ENCODE results near the gene DMAC2L.

Gene DMAC2L

GRCh38 chr14:50311972-50312733 is at the start of gene DMAC2L, which contains the start of gene L2HGDH:
DMAC2L (plus strand) TSS chr14:50312324; CDS start chr14:50321488, 9,164 bp downstream.
L2HGDH (minus strand) TSS chr14:50312229; CDS start chr14:50312150, 79 bp downstream.
- DNase-seq (ENCODE audit: low spot score in 2 of 2), result peak; percentile 86 to 96
- H3K4me1 Mint-ChIP-seq, result peaks cover 33% of the 10 kb centered on the region
- peak within 1 kb of the TSS; percentile 95 for H3K27ac Mint-ChIP-seq
- ATAC-seq, result peak; percentile 95
- peaks cover 35% of the 10 kb centered on the region for H3K36me3 Mint-ChIP-seq
- no peaks in the 10 kb centered on the region for H3K9me3 Mint-ChIP-seq
- peak within 1 kb of the TSS; percentile 88 for H3K4me3 Mint-ChIP-seq

GRCh38 chr14:50262865-50263264 is 49.3 kb upstream of the DMAC2L start:
- Mint-ChIP-seq H3K4me1 (no peaks in the 10 kb centered on the region), H3K27ac (no peak overlapping the region), H3K9me3 (no peaks in the 10 kb centered on the region), H3K4me3 (no peak overlapping the region), H3K36me3 (peaks cover 14% of the 10 kb centered on the region)
- no peak for ATAC-seq
- DNase-seq (ENCODE audit: low spot score in 2 of 2), result no peak

GRCh38 chr14:50263321-50263720 is 48.8 kb upstream of the DMAC2L start:
- H3K9me3 Mint-ChIP-seq, result no peaks in the 10 kb centered on the region
- ATAC-seq (no peak), DNase-seq (ENCODE audit: low spot score in 2 of 2) (no peak)
- H3K36me3 Mint-ChIP-seq, result peaks cover 14% of the 10 kb centered on the region
- no peak overlapping the region for H3K4me3 Mint-ChIP-seq
- H3K4me1 Mint-ChIP-seq, result no peaks in the 10 kb centered on the region
- no peak overlapping the region for H3K27ac Mint-ChIP-seq

- Mint-ChIP-seq H3K36me3 (peaks cover 14% of the 10 kb centered on the region), H3K27ac (no peak overlapping the region), H3K4me3 (no peak overlapping the region), H3K4me1 (no peaks in the 10 kb centered on the region), H3K9me3 (no peaks in the 10 kb centered on the region)
- no peak for DNase-seq (ENCODE audit: low spot score in 2 of 2)
- no peak for ATAC-seq
Observed at GRCh38 chr14:50265029-50265428, 47.1 kb upstream of the DMAC2L start.

- H3K4me3 Mint-ChIP-seq, result no peak overlapping the region
- no peak overlapping the region for H3K27ac Mint-ChIP-seq
- no peaks in the 10 kb centered on the region for H3K9me3 Mint-ChIP-seq
- H3K36me3 Mint-ChIP-seq, result no peaks in the 10 kb centered on the region
- DNase-seq (ENCODE audit: low spot score in 2 of 2) (no peak), ATAC-seq (no peak)
- no peaks in the 10 kb centered on the region for H3K4me1 Mint-ChIP-seq
Observed at GRCh38 chr14:50270932-50271331, 41.2 kb upstream of the DMAC2L start.

- H3K4me3 Mint-ChIP-seq, result no peak overlapping the region
- no peaks in the 10 kb centered on the region for H3K4me1 Mint-ChIP-seq
- DNase-seq (ENCODE audit: low spot score in 2 of 2), result no peak
- no peak overlapping the region for H3K27ac Mint-ChIP-seq
- no peaks in the 10 kb centered on the region for H3K9me3 Mint-ChIP-seq
- H3K36me3 Mint-ChIP-seq, result no peaks in the 10 kb centered on the region
- ATAC-seq, result no peak
Observed at GRCh38 chr14:50272498-50272897, 39.6 kb upstream of the DMAC2L start.

GRCh38 chr14:50285861-50286260 is 26.3 kb upstream of the DMAC2L start:
- H3K27ac Mint-ChIP-seq, result no peak overlapping the region
- ATAC-seq (no peak), DNase-seq (ENCODE audit: low spot score in 2 of 2) (no peak)
- H3K4me1 Mint-ChIP-seq, result no peaks in the 10 kb centered on the region
- H3K9me3 Mint-ChIP-seq, result no peaks in the 10 kb centered on the region
- no peak overlapping the region for H3K4me3 Mint-ChIP-seq
- H3K36me3 Mint-ChIP-seq, result peaks cover 10% of the 10 kb centered on the region

- DNase-seq (ENCODE audit: low spot score in 2 of 2), result peak in 1 of 2 donors; percentile 0
- no peak for ATAC-seq
- Mint-ChIP-seq H3K36me3 (no peaks in the 10 kb centered on the region), H3K4me3 (no peak overlapping the region), H3K9me3 (no peaks in the 10 kb centered on the region), H3K4me1 (no peaks in the 10 kb centered on the region), H3K27ac (no peak overlapping the region)
Observed at GRCh38 chr14:50288146-50288545, 24.0 kb upstream of the DMAC2L start.

- no peak for DNase-seq (ENCODE audit: low spot score in 2 of 2)
- Mint-ChIP-seq H3K4me3 (no peak overlapping the region), H3K36me3 (no peaks in the 10 kb centered on the region), H3K9me3 (no peaks in the 10 kb centered on the region), H3K4me1 (no peaks in the 10 kb centered on the region), H3K27ac (no peak overlapping the region)
- no peak for ATAC-seq
Observed at GRCh38 chr14:50290306-50290705, 21.8 kb upstream of the DMAC2L start.

GRCh38 chr14:50299585-50299984 is 12.5 kb upstream of the DMAC2L start:
- ATAC-seq, result no peak
- H3K9me3 Mint-ChIP-seq, result no peaks in the 10 kb centered on the region
- H3K4me1 Mint-ChIP-seq, result no peaks in the 10 kb centered on the region
- H3K36me3 Mint-ChIP-seq, result peaks cover 5% of the 10 kb centered on the region
- DNase-seq (ENCODE audit: low spot score in 2 of 2), result no peak
- no peak overlapping the region for H3K27ac Mint-ChIP-seq
- H3K4me3 Mint-ChIP-seq, result no peak overlapping the region

- ATAC-seq (no peak), DNase-seq (ENCODE audit: low spot score in 2 of 2) (no peak)
- Mint-ChIP-seq H3K36me3 (no peaks in the 10 kb centered on the region), H3K9me3 (no peaks in the 10 kb centered on the region), H3K4me1 (no peaks in the 10 kb centered on the region), H3K27ac (no peak overlapping the region), H3K4me3 (no peak overlapping the region)
Observed at GRCh38 chr14:50301914-50302313, 10.2 kb upstream of the DMAC2L start.

- H3K36me3 Mint-ChIP-seq, result peaks cover 7% of the 10 kb centered on the region
- H3K4me3 Mint-ChIP-seq, result no peak overlapping the region
- no peak overlapping the region for H3K27ac Mint-ChIP-seq
- ATAC-seq, result no peak
- no peak for DNase-seq (ENCODE audit: low spot score in 2 of 2)
- no peaks in the 10 kb centered on the region for H3K4me1 Mint-ChIP-seq
- no peaks in the 10 kb centered on the region for H3K9me3 Mint-ChIP-seq
Observed at GRCh38 chr14:50303744-50304471, 8.2 kb upstream of the DMAC2L start.

GRCh38 chr14:50308363-50308915 is 3.7 kb upstream of the DMAC2L start:
- H3K36me3 Mint-ChIP-seq, result peaks cover 24% of the 10 kb centered on the region
- no peak overlapping the region for H3K27ac Mint-ChIP-seq
- DNase-seq (ENCODE audit: low spot score in 2 of 2) (no peak), ATAC-seq (no peak)
- H3K9me3 Mint-ChIP-seq, result no peaks in the 10 kb centered on the region
- no peak overlapping the region for H3K4me3 Mint-ChIP-seq
- H3K4me1 Mint-ChIP-seq, result peaks cover 19% of the 10 kb centered on the region

GRCh38 chr14:50310445-50310844 is 1.7 kb upstream of the DMAC2L start:
- Mint-ChIP-seq H3K4me3 (peak overlapping the region; percentile 88), H3K36me3 (peaks cover 30% of the 10 kb centered on the region), H3K4me1 (peaks cover 28% of the 10 kb centered on the region), H3K9me3 (no peaks in the 10 kb centered on the region), H3K27ac (no peak overlapping the region)
- no peak for ATAC-seq
- DNase-seq (ENCODE audit: low spot score in 2 of 2), result no peak

- peak overlapping the region; percentile 88 for H3K4me3 Mint-ChIP-seq
- DNase-seq (ENCODE audit: low spot score in 2 of 2) (no peak), ATAC-seq (no peak)
- H3K4me1 Mint-ChIP-seq, result peaks cover 33% of the 10 kb centered on the region
- peak overlapping the region; percentile 95 for H3K27ac Mint-ChIP-seq
- no peaks in the 10 kb centered on the region for H3K9me3 Mint-ChIP-seq
- peaks cover 30% of the 10 kb centered on the region for H3K36me3 Mint-ChIP-seq
Observed at GRCh38 chr14:50311337-50311971, 670 bp upstream of the DMAC2L start.
